ENCODE results near the gene FBN2. TPM values are rescaled to one million over a fixed set of nuclear protein-coding genes. Genes with fewer than 3 reads are reported as not detected.

The FBN2 gene
- total RNA-seq, 1 experiment from 2014 or later = 0.42 TPM

DNA sequence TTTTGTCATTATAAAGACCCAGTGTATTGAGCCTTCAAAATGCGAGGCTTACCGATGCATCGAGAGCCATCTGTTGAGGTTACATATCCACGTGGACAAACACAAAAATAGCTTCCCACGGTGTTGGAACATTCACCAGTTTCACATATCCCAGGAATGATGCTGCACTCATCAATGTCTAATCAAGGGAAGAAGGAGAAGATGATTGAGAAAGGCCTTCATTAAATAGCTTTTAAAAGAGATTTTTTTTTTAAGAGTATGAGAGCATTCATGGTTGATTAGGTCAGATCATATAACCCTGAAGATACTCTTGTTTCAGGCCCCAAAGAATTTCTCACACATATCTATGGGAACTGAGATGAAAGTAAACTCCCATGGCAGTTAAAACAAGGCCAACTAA lies 129.4 kb downstream of the FBN2 start:
- H3K4me3 ChIP-seq (replicated peaks in 1 of 2; ENCODE audit: low read depth in 1 of 2, low read length in 2 of 2) = no peak overlapping the region
- no peaks in the 10 kb centered on the region for H3K9me3 ChIP-seq (ENCODE audit: control insufficient read depth in 1 of 2, insufficient read depth in 1 of 2, low read depth in 1 of 2, low read length in 2 of 2)
- no peak overlapping the region for H3K27ac ChIP-seq (ENCODE audit: low read depth, low read length)
- no peak overlapping the region for H3K9ac ChIP-seq (ENCODE audit: low read length)
- H3K9me2 ChIP-seq (ENCODE audit: insufficient read depth) = no peaks in the 10 kb centered on the region
- TF ChIP-seq SP1 (IDR thresholded peaks at IDR 0.05; ENCODE audit: low read depth) (no peak), EZH2 (IDR thresholded peaks at IDR 0.05) (no peak), ZFX (IDR thresholded peaks at IDR 0.05) (no peak), SRF (IDR thresholded peaks at IDR 0.05; ENCODE audit: low read depth) (no peak)
- TF ChIP-seq, protein P1, sequence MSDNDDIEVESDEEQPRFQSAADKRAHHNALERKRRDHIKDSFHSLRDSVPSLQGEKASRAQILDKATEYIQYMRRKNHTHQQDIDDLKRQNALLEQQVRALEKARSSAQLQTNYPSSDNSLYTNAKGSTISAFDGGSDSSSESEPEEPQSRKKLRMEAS (IDR thresholded peaks at IDR 0.05) = no peak
- TF ChIP-seq, protein P2, sequence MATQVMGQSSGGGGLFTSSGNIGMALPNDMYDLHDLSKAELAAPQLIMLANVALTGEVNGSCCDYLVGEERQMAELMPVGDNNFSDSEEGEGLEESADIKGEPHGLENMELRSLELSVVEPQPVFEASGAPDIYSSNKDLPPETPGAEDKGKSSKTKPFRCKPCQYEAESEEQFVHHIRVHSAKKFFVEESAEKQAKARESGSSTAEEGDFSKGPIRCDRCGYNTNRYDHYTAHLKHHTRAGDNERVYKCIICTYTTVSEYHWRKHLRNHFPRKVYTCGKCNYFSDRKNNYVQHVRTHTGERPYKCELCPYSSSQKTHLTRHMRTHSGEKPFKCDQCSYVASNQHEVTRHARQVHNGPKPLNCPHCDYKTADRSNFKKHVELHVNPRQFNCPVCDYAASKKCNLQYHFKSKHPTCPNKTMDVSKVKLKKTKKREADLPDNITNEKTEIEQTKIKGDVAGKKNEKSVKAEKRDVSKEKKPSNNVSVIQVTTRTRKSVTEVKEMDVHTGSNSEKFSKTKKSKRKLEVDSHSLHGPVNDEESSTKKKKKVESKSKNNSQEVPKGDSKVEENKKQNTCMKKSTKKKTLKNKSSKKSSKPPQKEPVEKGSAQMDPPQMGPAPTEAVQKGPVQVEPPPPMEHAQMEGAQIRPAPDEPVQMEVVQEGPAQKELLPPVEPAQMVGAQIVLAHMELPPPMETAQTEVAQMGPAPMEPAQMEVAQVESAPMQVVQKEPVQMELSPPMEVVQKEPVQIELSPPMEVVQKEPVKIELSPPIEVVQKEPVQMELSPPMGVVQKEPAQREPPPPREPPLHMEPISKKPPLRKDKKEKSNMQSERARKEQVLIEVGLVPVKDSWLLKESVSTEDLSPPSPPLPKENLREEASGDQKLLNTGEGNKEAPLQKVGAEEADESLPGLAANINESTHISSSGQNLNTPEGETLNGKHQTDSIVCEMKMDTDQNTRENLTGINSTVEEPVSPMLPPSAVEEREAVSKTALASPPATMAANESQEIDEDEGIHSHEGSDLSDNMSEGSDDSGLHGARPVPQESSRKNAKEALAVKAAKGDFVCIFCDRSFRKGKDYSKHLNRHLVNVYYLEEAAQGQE (IDR thresholded peaks at IDR 0.05; ENCODE audit: low read depth) = no peak
- TF ChIP-seq, protein P3, sequence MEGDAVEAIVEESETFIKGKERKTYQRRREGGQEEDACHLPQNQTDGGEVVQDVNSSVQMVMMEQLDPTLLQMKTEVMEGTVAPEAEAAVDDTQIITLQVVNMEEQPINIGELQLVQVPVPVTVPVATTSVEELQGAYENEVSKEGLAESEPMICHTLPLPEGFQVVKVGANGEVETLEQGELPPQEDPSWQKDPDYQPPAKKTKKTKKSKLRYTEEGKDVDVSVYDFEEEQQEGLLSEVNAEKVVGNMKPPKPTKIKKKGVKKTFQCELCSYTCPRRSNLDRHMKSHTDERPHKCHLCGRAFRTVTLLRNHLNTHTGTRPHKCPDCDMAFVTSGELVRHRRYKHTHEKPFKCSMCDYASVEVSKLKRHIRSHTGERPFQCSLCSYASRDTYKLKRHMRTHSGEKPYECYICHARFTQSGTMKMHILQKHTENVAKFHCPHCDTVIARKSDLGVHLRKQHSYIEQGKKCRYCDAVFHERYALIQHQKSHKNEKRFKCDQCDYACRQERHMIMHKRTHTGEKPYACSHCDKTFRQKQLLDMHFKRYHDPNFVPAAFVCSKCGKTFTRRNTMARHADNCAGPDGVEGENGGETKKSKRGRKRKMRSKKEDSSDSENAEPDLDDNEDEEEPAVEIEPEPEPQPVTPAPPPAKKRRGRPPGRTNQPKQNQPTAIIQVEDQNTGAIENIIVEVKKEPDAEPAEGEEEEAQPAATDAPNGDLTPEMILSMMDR (IDR thresholded peaks at IDR 0.05 in 2 of 3, conservative IDR thresholded peaks at IDR 0.05 in 1 of 3; ENCODE audit: borderline replicate concordance in 1 of 3, insufficient read depth in 1 of 3, low read depth in 2 of 3, low read length in 2 of 3) = no peak
- TF ChIP-seq, protein P4, sequence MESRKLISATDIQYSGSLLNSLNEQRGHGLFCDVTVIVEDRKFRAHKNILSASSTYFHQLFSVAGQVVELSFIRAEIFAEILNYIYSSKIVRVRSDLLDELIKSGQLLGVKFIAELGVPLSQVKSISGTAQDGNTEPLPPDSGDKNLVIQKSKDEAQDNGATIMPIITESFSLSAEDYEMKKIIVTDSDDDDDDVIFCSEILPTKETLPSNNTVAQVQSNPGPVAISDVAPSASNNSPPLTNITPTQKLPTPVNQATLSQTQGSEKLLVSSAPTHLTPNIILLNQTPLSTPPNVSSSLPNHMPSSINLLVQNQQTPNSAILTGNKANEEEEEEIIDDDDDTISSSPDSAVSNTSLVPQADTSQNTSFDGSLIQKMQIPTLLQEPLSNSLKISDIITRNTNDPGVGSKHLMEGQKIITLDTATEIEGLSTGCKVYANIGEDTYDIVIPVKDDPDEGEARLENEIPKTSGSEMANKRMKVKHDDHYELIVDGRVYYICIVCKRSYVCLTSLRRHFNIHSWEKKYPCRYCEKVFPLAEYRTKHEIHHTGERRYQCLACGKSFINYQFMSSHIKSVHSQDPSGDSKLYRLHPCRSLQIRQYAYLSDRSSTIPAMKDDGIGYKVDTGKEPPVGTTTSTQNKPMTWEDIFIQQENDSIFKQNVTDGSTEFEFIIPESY (IDR thresholded peaks at IDR 0.05; ENCODE audit: extremely low read depth, insufficient replicate concordance, low read length) = no peak
- no peaks in the 10 kb centered on the region for H4K20me1 ChIP-seq (ENCODE audit: insufficient read depth)
- no peak for ATAC-seq
- no peaks in the 10 kb centered on the region for H3K79me2 ChIP-seq (ENCODE audit: insufficient read depth, low read length)
- no peak overlapping the region for H2AFZ ChIP-seq (ENCODE audit: low read depth, low read length, poor library complexity, severe bottlenecking)
- no peak overlapping the region; the same call in 1 of the 2 replicates for H3K4me2 ChIP-seq (ENCODE audit: low read length)
- POLR2A ChIA-PET = no interaction called here
- H3K36me3 ChIP-seq (ENCODE audit: control insufficient read depth in 1 of 2, insufficient read depth in 2 of 2, low read length in 2 of 2) = no peaks in the 10 kb centered on the region
- H3K27me3 ChIP-seq (ENCODE audit: insufficient read depth, low read length) = no peaks in the 10 kb centered on the region
- CTCF ChIA-PET = no interaction called here
- RAD21 ChIA-PET (ENCODE audit: low non-redundant PET in 1 of 2, low total read pairs in 2 of 2, uncharacterized antibody in 2 of 2, unreplicated experiment in 2 of 2) = no interaction called here
- BruUV-seq (replicated peaks) = no TSS peak
- intact Hi-C loops (cut with micrococcal nuclease) = no loop called here
- DNase-seq (ENCODE audit: low read depth, low spot score) = no peak
- H3K4me1 ChIP-seq (ENCODE audit: control insufficient read depth in 1 of 2, insufficient read depth in 2 of 2, low read length in 2 of 2) = peaks cover 0 to 21% of the 10 kb centered on the region in 2 experiments; a peak in 2 of 4 replicates
